Epithelial cell of umbilical artery (primary cell): ENCODE data around the gene TFCP2. TPM values are rescaled to one million over a fixed set of nuclear protein-coding genes. Genes with fewer than 3 reads are reported as not detected.

Source experiments
- total RNA-seq: library from RNA; depleted of rRNA; stranded (reverse); fragments of >200 nt; gene quantifications from 2 replicates; pipeline ENCODE4 v1.2.3, GENCODE V29; 2014

The TFCP2 gene
- 9.0 and 9.1 TPM in 2 replicates for total RNA-seq

GRCh38 chr12:51172515-51173431, at the start of gene TFCP2:
TSS of gene TFCP2 (minus strand) at chr12:51173135. CDS start at chr12:51172422, 713 bp downstream.

GRCh38 chr12:51217968-51218606, 45.2 kb upstream of the TFCP2 start, which contains the start of gene POU6F1:
TSS of gene POU6F1 (minus strand) at chr12:51218062. CDS start at chr12:51206836, 11,226 bp downstream.

GRCh38 chr12:51083126-51083833, 89.7 kb downstream of the TFCP2 start, which contains the start of gene CSRNP2:
TSS of gene CSRNP2 (minus strand) at chr12:51083596. CDS start at chr12:51076561, 7,035 bp downstream.

GRCh38 chr12:51047655-51048540, 125.0 kb downstream of the TFCP2 start, which contains the start of gene LETMD1:
TSS of gene LETMD1 (plus strand) at chr12:51048327. CDS start at chr12:51048357, 30 bp downstream.

Other genes with a start within 250 kb of the TFCP2 start
- gene HIGD1C, start 220.6 kb downstream of the TFCP2 start, total RNA-seq = not detected in 2 replicates
- 40.0 and 47.4 TPM in 2 replicates for gene SLC11A2, start 146.8 kb downstream of the TFCP2 start, total RNA-seq
- gene LETMD1, start 124.8 kb downstream of the TFCP2 start, total RNA-seq = 17.9 and 21.7 TPM in 2 replicates
- 16.9 and 28.0 TPM in 2 replicates for gene CSRNP2, start 89.5 kb downstream of the TFCP2 start, total RNA-seq
- 0.32 and 0.61 TPM in 2 replicates for gene POU6F1, start 44.9 kb upstream of the TFCP2 start, total RNA-seq
- 52.0 and 58.5 TPM in 2 replicates for gene DAZAP2, start 65.7 kb upstream of the TFCP2 start, total RNA-seq
- 6.2 and 7.4 TPM in 2 replicates for gene SMAGP, start 97.3 kb upstream of the TFCP2 start, total RNA-seq
- gene BIN2, start 151.0 kb upstream of the TFCP2 start, total RNA-seq = not detected in 2 replicates
- gene CELA1, start 173.5 kb upstream of the TFCP2 start, total RNA-seq = not detected in 2 replicates
- gene GALNT6, start 218.3 kb upstream of the TFCP2 start, total RNA-seq = 35.7 and 52.7 TPM in 2 replicates